ENCODE data around the gene MYL2. TPM values are rescaled to one million over a fixed set of nuclear protein-coding genes. Genes with fewer than 3 reads are reported as not detected.

The MYL2 gene
- total RNA-seq, 4 donors from 2014 or later: not detected

GRCh38 chr12:110921262-110921661 is 883 bp upstream of the MYL2 start:
- 78% methylated on average over 9 of the region's 10 CpGs for WGBS
- H3K27me3 ChIP-seq: peaks cover 0 to 38% (median 0%) of the 10 kb centered on the region in 4 donors
- DNase-seq (ENCODE audit: extremely low spot score): no peak
- no peak overlapping the region for H3K4me3 ChIP-seq
- intact Hi-C loops (cut with DNase I): no loop called here
- H3K27ac ChIP-seq (replicated peaks in 1 of 4): no peak overlapping the region
- TF ChIP-seq POLR2AphosphoS5 (IDR thresholded peaks at IDR 0.05) (no peak), POLR2A (IDR thresholded peaks at IDR 0.05; ENCODE audit: low read depth) (no peak), EP300 (IDR thresholded peaks at IDR 0.05) (no peak)
- TF ChIP-seq, protein P1, sequence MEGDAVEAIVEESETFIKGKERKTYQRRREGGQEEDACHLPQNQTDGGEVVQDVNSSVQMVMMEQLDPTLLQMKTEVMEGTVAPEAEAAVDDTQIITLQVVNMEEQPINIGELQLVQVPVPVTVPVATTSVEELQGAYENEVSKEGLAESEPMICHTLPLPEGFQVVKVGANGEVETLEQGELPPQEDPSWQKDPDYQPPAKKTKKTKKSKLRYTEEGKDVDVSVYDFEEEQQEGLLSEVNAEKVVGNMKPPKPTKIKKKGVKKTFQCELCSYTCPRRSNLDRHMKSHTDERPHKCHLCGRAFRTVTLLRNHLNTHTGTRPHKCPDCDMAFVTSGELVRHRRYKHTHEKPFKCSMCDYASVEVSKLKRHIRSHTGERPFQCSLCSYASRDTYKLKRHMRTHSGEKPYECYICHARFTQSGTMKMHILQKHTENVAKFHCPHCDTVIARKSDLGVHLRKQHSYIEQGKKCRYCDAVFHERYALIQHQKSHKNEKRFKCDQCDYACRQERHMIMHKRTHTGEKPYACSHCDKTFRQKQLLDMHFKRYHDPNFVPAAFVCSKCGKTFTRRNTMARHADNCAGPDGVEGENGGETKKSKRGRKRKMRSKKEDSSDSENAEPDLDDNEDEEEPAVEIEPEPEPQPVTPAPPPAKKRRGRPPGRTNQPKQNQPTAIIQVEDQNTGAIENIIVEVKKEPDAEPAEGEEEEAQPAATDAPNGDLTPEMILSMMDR (IDR thresholded peaks at IDR 0.05): no peak
- H3K4me1 ChIP-seq: no peaks in the 10 kb centered on the region
- H3K36me3 ChIP-seq: peaks cover 0 to 3% (median 0%) of the 10 kb centered on the region in 4 donors
- H3K9me3 ChIP-seq: peaks cover 0 to under 1% (median 0%) of the 10 kb centered on the region in 4 donors

- intact Hi-C loops (cut with DNase I): no loop called here
- H3K27ac ChIP-seq (replicated peaks in 1 of 4): no peak overlapping the region
- H3K4me3 ChIP-seq: no peak overlapping the region
- peaks cover 0 to 3% (median 0%) of the 10 kb centered on the region in 4 donors for H3K9me3 ChIP-seq
- peaks cover 0 to 38% (median 0%) of the 10 kb centered on the region in 4 donors for H3K27me3 ChIP-seq
- no peak for DNase-seq (ENCODE audit: extremely low spot score)
- peaks cover 0 to 15% (median 0%) of the 10 kb centered on the region in 4 donors for H3K36me3 ChIP-seq
- WGBS: 81% methylated on average over 5 of the region's 5 CpGs
- H3K4me1 ChIP-seq: no peaks in the 10 kb centered on the region
- TF ChIP-seq, protein P1 (IDR thresholded peaks at IDR 0.05): no peak
- TF ChIP-seq POLR2AphosphoS5 (IDR thresholded peaks at IDR 0.05) (no peak), EP300 (IDR thresholded peaks at IDR 0.05) (no peak), POLR2A (IDR thresholded peaks at IDR 0.05; ENCODE audit: low read depth) (no peak)
These were observed 659 bp downstream of the MYL2 start for GRCh38 chr12:110919720-110920119.

DNA sequence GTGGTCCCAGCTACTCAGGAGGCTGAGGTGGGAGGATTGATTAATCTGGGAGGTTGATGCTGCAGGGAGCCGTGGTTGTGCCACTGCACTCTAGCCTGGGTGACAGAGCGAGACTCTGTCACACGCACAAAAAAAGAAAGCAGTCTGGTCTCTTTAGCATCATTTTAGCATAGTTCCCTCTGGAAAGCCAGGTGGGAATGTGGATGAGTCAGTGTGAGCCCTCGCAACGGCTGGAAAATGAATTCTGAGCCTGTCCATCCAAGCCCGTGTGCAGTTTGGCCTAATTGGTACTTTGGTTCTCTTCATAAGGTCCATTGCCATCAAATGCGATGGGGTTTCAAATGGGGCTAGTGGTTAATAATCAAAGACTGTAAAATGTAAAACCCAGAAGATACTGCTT is 2.4 kb downstream of the MYL2 start:
- intact Hi-C loops (cut with DNase I): no loop called here
- Histone ChIP-seq H3K9me3 (peaks cover 0 to 3% (median 0%) of the 10 kb centered on the region in 4 donors), H3K27ac (replicated peaks in 1 of 4) (no peak overlapping the region), H3K36me3 (peaks cover 0 to 30% (median 0%) of the 10 kb centered on the region in 4 donors), H3K27me3 (peaks cover 0 to 25% (median 0%) of the 10 kb centered on the region in 4 donors), H3K4me1 (no peaks in the 10 kb centered on the region), H3K4me3 (no peak overlapping the region)
- no peak for TF ChIP-seq POLR2A (IDR thresholded peaks at IDR 0.05; ENCODE audit: low read depth)
- TF ChIP-seq, protein P1 (IDR thresholded peaks at IDR 0.05): no peak
- TF ChIP-seq POLR2AphosphoS5 (IDR thresholded peaks at IDR 0.05): no peak
- TF ChIP-seq EP300 (IDR thresholded peaks at IDR 0.05): no peak
- WGBS: 80% methylated on average over 7 of the region's 7 CpGs
- DNase-seq (ENCODE audit: extremely low spot score): no peak

DNA sequence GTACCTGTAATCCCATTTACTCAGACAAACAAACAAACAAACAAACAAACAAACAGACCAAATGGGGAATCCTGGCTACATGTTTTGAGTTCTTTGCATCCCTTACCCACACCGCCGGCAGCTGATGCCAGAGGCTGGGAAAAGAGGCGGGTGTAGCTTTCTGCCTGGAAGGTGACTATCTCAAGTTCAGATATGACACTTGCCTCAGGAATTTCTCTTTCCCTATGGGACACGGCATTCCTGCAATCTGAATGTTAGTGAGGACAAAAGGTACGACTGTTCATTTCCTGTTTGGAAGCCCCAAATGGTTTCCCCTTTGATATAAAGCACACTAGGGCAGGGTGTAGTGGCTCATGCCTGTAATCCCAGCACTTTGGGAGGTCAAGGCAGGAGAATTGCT is 2.9 kb downstream of the MYL2 start:
- intact Hi-C loops (cut with DNase I): no loop called here

More for the DNA sequence above, 2.9 kb downstream of the MYL2 start:
- Histone ChIP-seq H3K9me3 (peaks cover 0 to 3% (median 0%) of the 10 kb centered on the region in 4 donors), H3K27ac (replicated peaks in 1 of 4) (no peak overlapping the region), H3K27me3 (peaks cover 0 to 25% (median 0%) of the 10 kb centered on the region in 4 donors), H3K4me1 (no peaks in the 10 kb centered on the region), H3K4me3 (no peak overlapping the region), H3K36me3 (peaks cover 0 to 35% (median 0%) of the 10 kb centered on the region in 4 donors)
- TF ChIP-seq EP300 (IDR thresholded peaks at IDR 0.05): no peak
- no peak for TF ChIP-seq POLR2AphosphoS5 (IDR thresholded peaks at IDR 0.05)
- TF ChIP-seq, protein P1 (IDR thresholded peaks at IDR 0.05): no peak
- TF ChIP-seq POLR2A (IDR thresholded peaks at IDR 0.05; ENCODE audit: low read depth): no peak
- WGBS: 69% methylated on average over 5 of the region's 5 CpGs
- no peak for DNase-seq (ENCODE audit: extremely low spot score)
